ENCODE results near the gene P3H4. TPM values are rescaled to one million over a fixed set of nuclear protein-coding genes. Genes with fewer than 3 reads are reported as not detected.
A peak's percentile ranks its signal among the peaks of the same experiment; 100 is the strongest.

P3H4 gene
- polyA plus RNA-seq, 2 of the 4 experiments (the other 2 are of a cell fraction): 36.0 to 52.8 TPM

DNA sequence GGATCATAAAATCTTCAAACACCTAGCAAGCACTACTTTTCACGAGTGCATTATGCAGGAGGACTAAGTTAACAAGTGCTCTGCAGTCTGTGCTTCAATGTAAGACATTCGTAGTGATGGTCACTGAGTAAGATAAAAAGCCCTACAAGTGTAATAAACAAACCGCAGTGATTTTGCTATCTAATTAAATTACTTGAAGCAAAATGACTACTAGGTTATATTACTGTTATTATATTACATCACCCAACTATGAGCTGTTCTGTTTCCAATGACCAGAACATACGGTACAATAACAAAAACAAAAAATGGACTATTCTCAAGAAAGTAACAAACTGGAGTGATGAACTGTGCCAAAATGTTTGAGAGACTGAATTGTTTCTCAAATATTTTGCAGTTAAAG, 37.0 kb upstream of the P3H4 start:
- H3K4me3 ChIP-seq: no peak overlapping the region
- peaks cover 12% of the 10 kb centered on the region; the same call in 2 of the 3 replicates for H3K4me1 ChIP-seq
- ChIA-PET CTCF (interaction anchor here (1.3 to 5.6 kb wide), 7 partner anchors 11 to 153 kb away, joined by 5 to 25 read pairs (median 6); partner anchors contain the start of genes JUP, KLHL10, KLHL11 and NT5C3B), POLR2A (interaction anchor here (0.8 kb wide), 1 partner anchor 160 kb away, joined by 3 read pairs; the partner anchor contains the start of gene EIF1)
- ATAC-seq (no peak), FAIRE-seq (no peak), DNase-seq (ENCODE audit: low read depth in 1 of 2, low spot score in 1 of 2) (no peak)
- no peak overlapping the region for H3K27ac ChIP-seq
- no peak for TF ChIP-seq HDAC2 (IDR thresholded peaks at IDR 0.05)
- TF ChIP-seq, protein P1, sequence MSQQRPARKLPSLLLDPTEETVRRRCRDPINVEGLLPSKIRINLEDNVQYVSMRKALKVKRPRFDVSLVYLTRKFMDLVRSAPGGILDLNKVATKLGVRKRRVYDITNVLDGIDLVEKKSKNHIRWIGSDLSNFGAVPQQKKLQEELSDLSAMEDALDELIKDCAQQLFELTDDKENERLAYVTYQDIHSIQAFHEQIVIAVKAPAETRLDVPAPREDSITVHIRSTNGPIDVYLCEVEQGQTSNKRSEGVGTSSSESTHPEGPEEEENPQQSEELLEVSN (IDR thresholded peaks at IDR 0.05; ENCODE audit: borderline replicate concordance, low read depth): no peak
- TF ChIP-seq FOSB (CRISPR knock-in tag; IDR thresholded peaks at IDR 0.05): no peak
- no peak for TF ChIP-seq CBX8 (IDR thresholded peaks at IDR 0.05)
- TF ChIP-seq FOXS1 (CRISPR knock-in tag; IDR thresholded peaks at IDR 0.05): no peak
- TF ChIP-seq CHD2 (IDR thresholded peaks at IDR 0.05; ENCODE audit: low read length, partially characterized antibody): no peak
- TF ChIP-seq ESRRA (IDR thresholded peaks at IDR 0.05; ENCODE audit: borderline replicate concordance, low read length): no peak
- TF ChIP-seq, protein P2, sequence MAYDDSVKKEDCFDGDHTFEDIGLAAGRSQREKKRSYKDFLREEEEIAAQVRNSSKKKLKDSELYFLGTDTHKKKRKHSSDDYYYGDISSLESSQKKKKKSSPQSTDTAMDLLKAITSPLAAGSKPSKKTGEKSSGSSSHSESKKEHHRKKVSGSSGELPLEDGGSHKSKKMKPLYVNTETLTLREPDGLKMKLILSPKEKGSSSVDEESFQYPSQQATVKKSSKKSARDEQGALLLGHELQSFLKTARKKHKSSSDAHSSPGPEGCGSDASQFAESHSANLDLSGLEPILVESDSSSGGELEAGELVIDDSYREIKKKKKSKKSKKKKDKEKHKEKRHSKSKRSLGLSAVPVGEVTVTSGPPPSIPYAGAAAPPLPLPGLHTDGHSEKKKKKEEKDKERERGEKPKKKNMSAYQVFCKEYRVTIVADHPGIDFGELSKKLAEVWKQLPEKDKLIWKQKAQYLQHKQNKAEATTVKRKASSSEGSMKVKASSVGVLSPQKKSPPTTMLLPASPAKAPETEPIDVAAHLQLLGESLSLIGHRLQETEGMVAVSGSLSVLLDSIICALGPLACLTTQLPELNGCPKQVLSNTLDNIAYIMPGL (CRISPR knock-in tag; IDR thresholded peaks at IDR 0.05; ENCODE audit: borderline replicate concordance): no peak
- no peak for TF ChIP-seq KDM1A (IDR thresholded peaks at IDR 0.05; ENCODE audit: low read depth)
- TF ChIP-seq RNF2 (IDR thresholded peaks at IDR 0.05; ENCODE audit: borderline replicate concordance, low read depth): no peak
- TF ChIP-seq, protein P3, sequence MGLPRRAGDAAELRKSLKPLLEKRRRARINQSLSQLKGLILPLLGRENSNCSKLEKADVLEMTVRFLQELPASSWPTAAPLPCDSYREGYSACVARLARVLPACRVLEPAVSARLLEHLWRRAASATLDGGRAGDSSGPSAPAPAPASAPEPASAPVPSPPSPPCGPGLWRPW (IDR thresholded peaks at IDR 0.05): no peak
- TF ChIP-seq EHMT2 (IDR thresholded peaks at IDR 0.05; ENCODE audit: low read depth): no peak
- no peak for TF ChIP-seq MAFK (IDR thresholded peaks at IDR 0.05; ENCODE audit: partially characterized antibody)
- TF ChIP-seq HOXA7 (CRISPR knock-in tag; IDR thresholded peaks at IDR 0.05): no peak
- TF ChIP-seq, protein P4, sequence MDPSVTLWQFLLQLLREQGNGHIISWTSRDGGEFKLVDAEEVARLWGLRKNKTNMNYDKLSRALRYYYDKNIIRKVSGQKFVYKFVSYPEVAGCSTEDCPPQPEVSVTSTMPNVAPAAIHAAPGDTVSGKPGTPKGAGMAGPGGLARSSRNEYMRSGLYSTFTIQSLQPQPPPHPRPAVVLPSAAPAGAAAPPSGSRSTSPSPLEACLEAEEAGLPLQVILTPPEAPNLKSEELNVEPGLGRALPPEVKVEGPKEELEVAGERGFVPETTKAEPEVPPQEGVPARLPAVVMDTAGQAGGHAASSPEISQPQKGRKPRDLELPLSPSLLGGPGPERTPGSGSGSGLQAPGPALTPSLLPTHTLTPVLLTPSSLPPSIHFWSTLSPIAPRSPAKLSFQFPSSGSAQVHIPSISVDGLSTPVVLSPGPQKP (IDR thresholded peaks at IDR 0.05; ENCODE audit: low read depth, low read length): no peak
- TF ChIP-seq, protein P5, sequence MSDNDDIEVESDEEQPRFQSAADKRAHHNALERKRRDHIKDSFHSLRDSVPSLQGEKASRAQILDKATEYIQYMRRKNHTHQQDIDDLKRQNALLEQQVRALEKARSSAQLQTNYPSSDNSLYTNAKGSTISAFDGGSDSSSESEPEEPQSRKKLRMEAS (IDR thresholded peaks at IDR 0.05): no peak
- no peak for TF ChIP-seq ZFP36 (IDR thresholded peaks at IDR 0.05; ENCODE audit: borderline replicate concordance, partially characterized antibody)
- TF ChIP-seq HOXB5 (CRISPR knock-in tag; IDR thresholded peaks at IDR 0.05): no peak
- TF ChIP-seq, protein P6, sequence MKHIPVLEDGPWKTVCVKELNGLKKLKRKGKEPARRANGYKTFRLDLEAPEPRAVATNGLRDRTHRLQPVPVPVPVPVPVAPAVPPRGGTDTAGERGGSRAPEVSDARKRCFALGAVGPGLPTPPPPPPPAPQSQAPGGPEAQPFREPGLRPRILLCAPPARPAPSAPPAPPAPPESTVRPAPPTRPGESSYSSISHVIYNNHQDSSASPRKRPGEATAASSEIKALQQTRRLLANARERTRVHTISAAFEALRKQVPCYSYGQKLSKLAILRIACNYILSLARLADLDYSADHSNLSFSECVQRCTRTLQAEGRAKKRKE (CRISPR knock-in tag; IDR thresholded peaks at IDR 0.05; ENCODE audit: low read depth): no peak
- H3K9me3 ChIP-seq: no peaks in the 10 kb centered on the region
- H3K4me2 ChIP-seq: no peak overlapping the region
- WGBS (ENCODE audit: missing lambda C conversion rate): 85% methylated on average over 4 of the region's 4 CpGs

DNA sequence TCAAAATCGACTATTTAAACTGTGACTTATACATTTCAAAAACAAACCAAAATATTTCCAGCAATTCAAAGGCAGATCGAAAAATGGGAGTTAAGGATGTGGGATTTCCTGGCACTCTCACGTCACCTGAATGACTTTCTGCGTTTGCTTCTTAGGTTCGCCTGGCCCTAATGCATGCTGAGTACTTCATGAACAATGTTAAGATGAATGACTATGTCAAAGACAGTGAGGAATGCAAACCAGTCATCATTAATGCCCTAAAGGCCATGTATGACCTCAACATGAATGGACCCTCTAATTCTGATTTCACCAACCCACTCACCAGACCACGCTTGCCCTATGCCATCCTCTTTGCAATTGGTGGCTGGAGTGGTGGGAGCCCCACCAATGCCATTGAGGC, 33.2 kb upstream of the P3H4 start:
- 0 out of 6 replicates have a peak, but pooled peaks of 1 of the 2 experiments have one; percentile 10 for ATAC-seq
- Histone ChIP-seq H3K4me1 (peaks cover 9% of the 10 kb centered on the region; the same call in 2 of the 3 replicates), H3K27ac (no peak overlapping the region), H3K9me3 (no peaks in the 10 kb centered on the region), H3K4me3 (no peak overlapping the region), H3K4me2 (no peak overlapping the region)
- 87% methylated on average over 6 of the region's 6 CpGs for WGBS (ENCODE audit: missing lambda C conversion rate)
- no peak for DNase-seq (ENCODE audit: low read depth in 1 of 2, low spot score in 1 of 2)
- POLR2A ChIA-PET: no interaction called here
- CTCF ChIA-PET: interaction anchor here (1.5 kb wide), 1 partner anchor 107 kb away, joined by 3 read pairs; no protein-coding TSS in a partner anchor
- no peak for FAIRE-seq
- TF ChIP-seq CHD2 (IDR thresholded peaks at IDR 0.05; ENCODE audit: low read length, partially characterized antibody): no peak
- no peak for TF ChIP-seq FOSB (CRISPR knock-in tag; IDR thresholded peaks at IDR 0.05)
- no peak for TF ChIP-seq MAFK (IDR thresholded peaks at IDR 0.05; ENCODE audit: partially characterized antibody)
- TF ChIP-seq ZFP36 (IDR thresholded peaks at IDR 0.05; ENCODE audit: borderline replicate concordance, partially characterized antibody): no peak
- TF ChIP-seq RAD21 (conservative IDR thresholded peaks at IDR 0.05 in 1 of 2, IDR thresholded peaks at IDR 0.05 in 1 of 2): no peak
- TF ChIP-seq NFE2L2 (conservative IDR thresholded peaks at IDR 0.05; ENCODE audit: low read length): no peak
- TF ChIP-seq ZSCAN20 (CRISPR knock-in tag; IDR thresholded peaks at IDR 0.05): no peak
- TF ChIP-seq HOXA7 (CRISPR knock-in tag; IDR thresholded peaks at IDR 0.05): no peak
- no peak for TF ChIP-seq MYC (IDR thresholded peaks at IDR 0.05; ENCODE audit: borderline replicate concordance, low read length)
- TF ChIP-seq HOXB5 (CRISPR knock-in tag; IDR thresholded peaks at IDR 0.05): no peak
- TF ChIP-seq HDAC2 (IDR thresholded peaks at IDR 0.05): no peak
- no peak for TF ChIP-seq ZNF302 (CRISPR knock-in tag; IDR thresholded peaks at IDR 0.05)
- TF ChIP-seq, protein P5 (IDR thresholded peaks at IDR 0.05): no peak
- no peak for TF ChIP-seq PHF8 (IDR thresholded peaks at IDR 0.05; ENCODE audit: borderline replicate concordance, low read depth)
- no peak for TF ChIP-seq TP53 (CRISPR knock-in tag; IDR thresholded peaks at IDR 0.05)
- TF ChIP-seq, protein P7, sequence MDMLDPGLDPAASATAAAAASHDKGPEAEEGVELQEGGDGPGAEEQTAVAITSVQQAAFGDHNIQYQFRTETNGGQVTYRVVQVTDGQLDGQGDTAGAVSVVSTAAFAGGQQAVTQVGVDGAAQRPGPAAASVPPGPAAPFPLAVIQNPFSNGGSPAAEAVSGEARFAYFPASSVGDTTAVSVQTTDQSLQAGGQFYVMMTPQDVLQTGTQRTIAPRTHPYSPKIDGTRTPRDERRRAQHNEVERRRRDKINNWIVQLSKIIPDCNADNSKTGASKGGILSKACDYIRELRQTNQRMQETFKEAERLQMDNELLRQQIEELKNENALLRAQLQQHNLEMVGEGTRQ (IDR thresholded peaks at IDR 0.05): no peak
- no peak for TF ChIP-seq POLR2AphosphoS2 (conservative IDR thresholded peaks at IDR 0.05; ENCODE audit: low read length)
- no peak for TF ChIP-seq FOSL2 (IDR thresholded peaks at IDR 0.05)
- no peak for TF ChIP-seq FOSL2 (CRISPR knock-in tag; IDR thresholded peaks at IDR 0.05)

Data from A549 (cell line).